ENCODE measurements around the gene FERMT2.

Gene FERMT2

DNA sequence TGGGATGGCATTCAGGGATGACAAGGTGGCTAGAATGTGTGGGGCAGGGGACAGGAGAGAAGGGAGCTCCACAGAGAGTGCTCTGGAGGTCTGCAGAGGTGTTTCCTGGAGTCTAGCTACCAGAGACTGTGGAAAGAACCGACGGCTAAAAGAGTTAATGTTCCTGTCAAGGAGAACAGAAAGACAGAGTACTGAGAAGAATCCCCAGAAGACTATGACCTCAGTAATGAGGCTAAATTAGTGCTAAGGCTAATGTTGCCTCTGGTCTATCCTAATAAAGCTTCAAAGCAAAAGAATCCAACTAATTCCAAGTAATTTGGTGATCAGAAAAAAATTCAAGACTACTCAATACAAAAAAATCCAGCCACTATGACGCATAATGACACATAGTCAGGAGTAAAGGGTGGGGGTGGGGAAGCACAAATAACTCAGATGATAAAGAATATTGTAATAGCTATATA lies 44.7 kb downstream of the FERMT2 start:
- TF ChIP-seq TCF12 (IDR thresholded peaks at IDR 0.05; ENCODE audit: low read depth): no peak
- TF ChIP-seq, protein P1, sequence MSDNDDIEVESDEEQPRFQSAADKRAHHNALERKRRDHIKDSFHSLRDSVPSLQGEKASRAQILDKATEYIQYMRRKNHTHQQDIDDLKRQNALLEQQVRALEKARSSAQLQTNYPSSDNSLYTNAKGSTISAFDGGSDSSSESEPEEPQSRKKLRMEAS (IDR thresholded peaks at IDR 0.05): no peak

DNA sequence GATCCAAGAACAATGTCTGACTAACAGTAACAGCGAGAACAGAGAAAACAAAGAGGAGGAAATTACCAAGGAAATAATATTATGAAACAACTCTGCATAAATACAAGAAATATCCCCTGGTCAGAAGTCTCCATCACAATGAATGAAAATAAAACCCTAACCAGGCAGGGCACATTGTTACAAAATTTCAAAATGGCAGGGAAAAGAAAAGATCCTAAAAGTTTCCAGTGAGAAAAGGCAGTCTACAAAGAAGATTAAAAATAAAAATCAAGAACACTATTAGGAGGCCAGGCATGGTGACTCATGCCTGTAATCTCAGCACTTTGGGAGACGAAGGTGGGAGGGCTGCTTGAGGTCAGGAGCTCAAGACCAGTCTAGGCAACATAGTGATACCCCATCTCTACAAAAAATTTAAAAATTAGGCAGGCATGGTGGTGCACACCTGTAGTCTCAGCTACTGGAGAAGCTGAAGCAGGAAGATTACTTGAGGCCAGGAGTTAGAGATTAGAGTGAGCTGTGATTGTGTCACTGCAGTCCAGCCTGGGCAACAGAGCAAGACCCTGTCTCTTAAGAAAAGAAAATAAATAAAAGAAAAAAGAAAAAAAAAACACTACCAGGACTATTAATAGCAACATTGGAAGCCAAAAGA lies 47.8 kb downstream of the FERMT2 start:
- TF ChIP-seq, protein P2, sequence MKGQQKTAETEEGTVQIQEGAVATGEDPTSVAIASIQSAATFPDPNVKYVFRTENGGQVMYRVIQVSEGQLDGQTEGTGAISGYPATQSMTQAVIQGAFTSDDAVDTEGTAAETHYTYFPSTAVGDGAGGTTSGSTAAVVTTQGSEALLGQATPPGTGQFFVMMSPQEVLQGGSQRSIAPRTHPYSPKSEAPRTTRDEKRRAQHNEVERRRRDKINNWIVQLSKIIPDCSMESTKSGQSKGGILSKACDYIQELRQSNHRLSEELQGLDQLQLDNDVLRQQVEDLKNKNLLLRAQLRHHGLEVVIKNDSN (IDR thresholded peaks at IDR 0.05): no peak
- TF ChIP-seq YY1 (IDR thresholded peaks at IDR 0.05; ENCODE audit: low read depth): no peak
- TF ChIP-seq CREB1 (IDR thresholded peaks at IDR 0.05; ENCODE audit: low read depth): no peak
- TF ChIP-seq FOXM1 (IDR thresholded peaks at IDR 0.05; ENCODE audit: borderline replicate concordance, low read depth): no peak
- no peak for TF ChIP-seq NFIC (IDR thresholded peaks at IDR 0.05)
- TF ChIP-seq TCF12 (IDR thresholded peaks at IDR 0.05; ENCODE audit: low read depth): no peak
- TF ChIP-seq, protein P1 (IDR thresholded peaks at IDR 0.05): no peak
- TF ChIP-seq EP300 (IDR thresholded peaks at IDR 0.05; ENCODE audit: borderline replicate concordance): no peak
- TF ChIP-seq ZBTB7A (IDR thresholded peaks at IDR 0.05; ENCODE audit: low read depth): no peak
- no peak for TF ChIP-seq RAD21 (IDR thresholded peaks at IDR 0.05; ENCODE audit: low read depth)
- no peak for TF ChIP-seq TAF1 (IDR thresholded peaks at IDR 0.05; ENCODE audit: low read depth)
- TF ChIP-seq, protein P3, sequence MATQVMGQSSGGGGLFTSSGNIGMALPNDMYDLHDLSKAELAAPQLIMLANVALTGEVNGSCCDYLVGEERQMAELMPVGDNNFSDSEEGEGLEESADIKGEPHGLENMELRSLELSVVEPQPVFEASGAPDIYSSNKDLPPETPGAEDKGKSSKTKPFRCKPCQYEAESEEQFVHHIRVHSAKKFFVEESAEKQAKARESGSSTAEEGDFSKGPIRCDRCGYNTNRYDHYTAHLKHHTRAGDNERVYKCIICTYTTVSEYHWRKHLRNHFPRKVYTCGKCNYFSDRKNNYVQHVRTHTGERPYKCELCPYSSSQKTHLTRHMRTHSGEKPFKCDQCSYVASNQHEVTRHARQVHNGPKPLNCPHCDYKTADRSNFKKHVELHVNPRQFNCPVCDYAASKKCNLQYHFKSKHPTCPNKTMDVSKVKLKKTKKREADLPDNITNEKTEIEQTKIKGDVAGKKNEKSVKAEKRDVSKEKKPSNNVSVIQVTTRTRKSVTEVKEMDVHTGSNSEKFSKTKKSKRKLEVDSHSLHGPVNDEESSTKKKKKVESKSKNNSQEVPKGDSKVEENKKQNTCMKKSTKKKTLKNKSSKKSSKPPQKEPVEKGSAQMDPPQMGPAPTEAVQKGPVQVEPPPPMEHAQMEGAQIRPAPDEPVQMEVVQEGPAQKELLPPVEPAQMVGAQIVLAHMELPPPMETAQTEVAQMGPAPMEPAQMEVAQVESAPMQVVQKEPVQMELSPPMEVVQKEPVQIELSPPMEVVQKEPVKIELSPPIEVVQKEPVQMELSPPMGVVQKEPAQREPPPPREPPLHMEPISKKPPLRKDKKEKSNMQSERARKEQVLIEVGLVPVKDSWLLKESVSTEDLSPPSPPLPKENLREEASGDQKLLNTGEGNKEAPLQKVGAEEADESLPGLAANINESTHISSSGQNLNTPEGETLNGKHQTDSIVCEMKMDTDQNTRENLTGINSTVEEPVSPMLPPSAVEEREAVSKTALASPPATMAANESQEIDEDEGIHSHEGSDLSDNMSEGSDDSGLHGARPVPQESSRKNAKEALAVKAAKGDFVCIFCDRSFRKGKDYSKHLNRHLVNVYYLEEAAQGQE (IDR thresholded peaks at IDR 0.05; ENCODE audit: low read depth): no peak
- no peak for TF ChIP-seq CEBPB (IDR thresholded peaks at IDR 0.05)

DNA sequence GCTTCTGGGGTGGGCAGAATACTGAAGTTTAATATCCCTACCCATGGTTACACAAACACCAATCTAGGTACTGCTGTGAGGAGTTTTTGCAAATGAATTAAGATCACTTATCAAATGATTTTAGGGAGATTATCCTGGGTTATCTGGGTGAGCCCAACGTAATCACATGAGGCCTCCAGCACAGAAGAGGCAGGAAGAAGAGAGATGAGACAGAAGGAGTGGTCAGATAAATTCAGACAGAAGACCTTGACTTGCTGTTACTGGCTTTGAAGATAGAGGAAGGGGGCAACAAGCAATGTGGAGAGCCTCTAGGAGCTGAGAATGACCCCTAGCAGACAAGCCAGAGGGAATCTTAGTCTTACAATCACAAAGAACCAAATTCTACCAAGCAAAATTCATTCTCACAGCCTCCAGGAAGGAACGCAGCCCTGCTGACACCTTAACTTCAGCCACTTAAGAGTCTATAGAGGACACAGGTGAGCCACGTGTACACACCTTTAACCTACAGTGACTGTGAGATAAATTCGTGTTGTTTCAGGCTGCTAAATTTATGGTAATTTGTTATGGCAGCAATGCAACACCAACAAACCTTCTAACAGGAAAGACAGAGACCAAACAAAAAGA lies 49.4 kb downstream of the FERMT2 start:
- TF ChIP-seq, protein P3 (IDR thresholded peaks at IDR 0.05; ENCODE audit: low read depth): no peak
- no peak for TF ChIP-seq FOXM1 (IDR thresholded peaks at IDR 0.05; ENCODE audit: borderline replicate concordance, low read depth)
- TF ChIP-seq YY1 (IDR thresholded peaks at IDR 0.05; ENCODE audit: low read depth): no peak
- TF ChIP-seq CREB1 (IDR thresholded peaks at IDR 0.05; ENCODE audit: low read depth): no peak
- no peak for TF ChIP-seq RAD21 (IDR thresholded peaks at IDR 0.05; ENCODE audit: low read depth)
- TF ChIP-seq, protein P2 (IDR thresholded peaks at IDR 0.05): no peak

DNA sequence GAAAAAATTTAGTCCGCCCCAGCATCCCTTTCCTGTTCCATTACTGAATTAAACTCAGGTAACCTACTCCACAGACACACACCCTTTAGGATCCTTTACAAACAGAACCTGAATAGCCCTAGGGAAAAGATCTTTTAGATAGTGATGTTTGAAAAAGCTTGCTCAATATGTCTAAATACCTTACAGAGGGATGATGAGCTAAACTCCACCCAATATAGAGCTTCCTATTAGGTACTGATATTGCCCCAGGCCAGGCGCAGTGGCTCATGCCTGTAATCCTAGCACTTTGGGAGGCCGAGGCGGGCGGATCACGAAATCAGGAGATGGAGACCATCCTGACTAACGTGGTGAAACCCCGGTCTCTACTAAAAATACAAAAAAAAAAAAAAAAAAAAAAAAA lies 50.1 kb downstream of the FERMT2 start:
- TF ChIP-seq FOXM1 (IDR thresholded peaks at IDR 0.05; ENCODE audit: borderline replicate concordance, low read depth) (no peak), EGR1 (IDR thresholded peaks at IDR 0.05) (no peak)

DNA sequence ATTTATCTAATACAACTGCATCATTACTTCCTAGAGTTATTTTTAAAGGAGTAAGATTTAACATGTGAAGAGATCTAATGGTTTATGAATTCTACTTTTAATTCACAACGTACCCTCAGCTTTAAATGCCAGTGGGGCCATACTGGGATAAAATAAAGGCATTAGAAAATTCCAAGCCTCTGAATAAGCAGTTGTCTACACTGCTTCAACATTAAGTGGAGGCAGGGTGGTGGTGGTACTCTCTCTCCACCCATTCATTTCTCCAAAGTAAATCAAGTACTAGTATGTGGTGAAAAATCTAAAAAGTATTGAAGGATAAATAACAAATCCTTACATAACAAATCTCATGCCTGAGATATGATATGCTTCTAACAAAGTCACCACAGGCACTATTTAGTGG lies 52.4 kb downstream of the FERMT2 start:
- no peak for TF ChIP-seq NFIC (IDR thresholded peaks at IDR 0.05)
- TF ChIP-seq YY1 (IDR thresholded peaks at IDR 0.05; ENCODE audit: low read depth): no peak
- no peak for TF ChIP-seq TEAD4 (IDR thresholded peaks at IDR 0.05)
- TF ChIP-seq, protein P3 (IDR thresholded peaks at IDR 0.05; ENCODE audit: low read depth): no peak
- TF ChIP-seq FOXM1 (IDR thresholded peaks at IDR 0.05; ENCODE audit: borderline replicate concordance, low read depth): no peak
